ENCODE measurements around the gene RNPC3. TPM values are rescaled to one million over a fixed set of nuclear protein-coding genes. Genes with fewer than 3 reads are reported as not detected.

RNPC3 gene
- total RNA-seq, 1 experiment from 2014 or later, result 12.2 TPM

GRCh38 chr1:103538226-103538625 lies 12.7 kb downstream of the RNPC3 start:
- no peaks in the 10 kb centered on the region for H3K79me2 ChIP-seq (ENCODE audit: insufficient read depth, low read length)
- DNase-seq, result no peak
- H2BK12ac ChIP-seq (ENCODE audit: insufficient read length, low read depth, low read length), result no peak overlapping the region
- no peak overlapping the region for H3K56ac ChIP-seq (ENCODE audit: insufficient read length, low read depth, low read length)
- H4K8ac ChIP-seq (replicated peaks; ENCODE audit: insufficient read length, low read depth, low read length), result no peak overlapping the region
- Mint-ChIP-seq H3K9me3 (no peaks in the 10 kb centered on the region), H3K27ac (no peak overlapping the region), H3K4me1 (no peaks in the 10 kb centered on the region), H3K27me3 (ENCODE audit: low read depth) (no peaks in the 10 kb centered on the region), H3K4me3 (no peak overlapping the region), H3K36me3 (ENCODE audit: insufficient read depth in 1 of 3, low read depth in 3 of 3) (peaks cover 5 to 48% (median 45%) of the 10 kb centered on the region in 3 experiments; a peak in 6 of 7 replicates)
- WGBS (ENCODE audit: extremely low coverage, insufficient read length, low lambda C conversion rate), result no CpG with 5 or more reads among the region's 2 CpGs
- no peaks in the 10 kb centered on the region for H3K4me1 ChIP-seq (ENCODE audit: insufficient read depth, low read length)
- H2BK120ac ChIP-seq (ENCODE audit: low read depth, low read length, poor library complexity, severe bottlenecking), result no peak overlapping the region
- no peaks in the 10 kb centered on the region for H3K9me3 ChIP-seq (ENCODE audit: control insufficient read depth, low read depth, low read length)
- no peak overlapping the region for H2AFZ ChIP-seq (ENCODE audit: low read length)
- no peak overlapping the region for H2BK5ac ChIP-seq (ENCODE audit: insufficient read length, low read length)
- no peak overlapping the region for H3K4ac ChIP-seq (ENCODE audit: low read depth, low read length)
- H3K14ac ChIP-seq (ENCODE audit: insufficient read depth, low read length), result no peak overlapping the region
- TF ChIP-seq, protein P1, sequence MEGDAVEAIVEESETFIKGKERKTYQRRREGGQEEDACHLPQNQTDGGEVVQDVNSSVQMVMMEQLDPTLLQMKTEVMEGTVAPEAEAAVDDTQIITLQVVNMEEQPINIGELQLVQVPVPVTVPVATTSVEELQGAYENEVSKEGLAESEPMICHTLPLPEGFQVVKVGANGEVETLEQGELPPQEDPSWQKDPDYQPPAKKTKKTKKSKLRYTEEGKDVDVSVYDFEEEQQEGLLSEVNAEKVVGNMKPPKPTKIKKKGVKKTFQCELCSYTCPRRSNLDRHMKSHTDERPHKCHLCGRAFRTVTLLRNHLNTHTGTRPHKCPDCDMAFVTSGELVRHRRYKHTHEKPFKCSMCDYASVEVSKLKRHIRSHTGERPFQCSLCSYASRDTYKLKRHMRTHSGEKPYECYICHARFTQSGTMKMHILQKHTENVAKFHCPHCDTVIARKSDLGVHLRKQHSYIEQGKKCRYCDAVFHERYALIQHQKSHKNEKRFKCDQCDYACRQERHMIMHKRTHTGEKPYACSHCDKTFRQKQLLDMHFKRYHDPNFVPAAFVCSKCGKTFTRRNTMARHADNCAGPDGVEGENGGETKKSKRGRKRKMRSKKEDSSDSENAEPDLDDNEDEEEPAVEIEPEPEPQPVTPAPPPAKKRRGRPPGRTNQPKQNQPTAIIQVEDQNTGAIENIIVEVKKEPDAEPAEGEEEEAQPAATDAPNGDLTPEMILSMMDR (conservative IDR thresholded peaks at IDR 0.05), result no peak
- H4K5ac ChIP-seq (ENCODE audit: insufficient read length, low read depth, low read length), result no peak overlapping the region
- H3K9ac ChIP-seq (ENCODE audit: extremely low read depth, insufficient read length, low read length), result no peak overlapping the region
- no peaks in the 10 kb centered on the region for H4K20me1 ChIP-seq (ENCODE audit: control insufficient read depth, insufficient read depth, insufficient read length)
- no peak overlapping the region for H2BK20ac ChIP-seq (ENCODE audit: low read depth, low read length, poor library complexity, severe bottlenecking)
- no peaks in the 10 kb centered on the region for H3K27me3 ChIP-seq (ENCODE audit: insufficient read depth, low read length)
- H2AK5ac ChIP-seq (ENCODE audit: insufficient read length, low read length), result no peak overlapping the region
- H3K79me1 ChIP-seq (ENCODE audit: insufficient read depth, low read depth, low read length, poor library complexity, severe bottlenecking), result no peaks in the 10 kb centered on the region
- no peak overlapping the region for H3K4me2 ChIP-seq (ENCODE audit: insufficient read depth, insufficient read length, low read length)
- no peak overlapping the region for H2BK15ac ChIP-seq (ENCODE audit: low read depth, low read length)
- H3T11ph ChIP-seq (ENCODE audit: low read length), result no peak overlapping the region
- H3K23ac ChIP-seq (ENCODE audit: insufficient read length, low read depth, low read length), result no peak overlapping the region
- no peak overlapping the region for H4K91ac ChIP-seq (ENCODE audit: insufficient read length, low read depth, low read length)
- H3K18ac ChIP-seq (ENCODE audit: insufficient read length, low read depth, low read length), result no peak overlapping the region
- H3K23me2 ChIP-seq (ENCODE audit: insufficient read length, low read depth, low read length, poor library complexity, severe bottlenecking), result no peaks in the 10 kb centered on the region
- H3K27ac ChIP-seq (ENCODE audit: insufficient read length, low read depth, low read length), result no peak overlapping the region

Measured in H9 (cell line).